GM12878 (cell line): Measurements from ENCODE around the gene NELFB. TPM values are rescaled to one million over a fixed set of nuclear protein-coding genes. Genes with fewer than 3 reads are reported as not detected.

ENCODE experiments used
- ATAC-seq: fragments of 200-7000 bp; cut with Tn5 transposase; 3 replicates; pipeline ENCODE4 v1.9.1; 2020; ENCODE audit warnings: mild to moderate bottlenecking, moderate library complexity
- BruUV-seq: library from RNA; stranded (reverse); fragments of 400-500 nt; replicated peaks from 2 replicates; lab custom pipeline; 2021; lab: Mats Ljungman, UMichigan
- CTCF ChIA-PET: fragments of 300-600 bp; sonication (Branson Sonifier 250); formaldehyde crosslinking; extraction: SDS; loops from one replicate; lab custom pipeline; 2021; ENCODE audit warnings: inconsistent platforms; lab: Yijun Ruan, JAX
- POLR2A ChIA-PET: fragments of 350-600 bp; formaldehyde crosslinking; extraction: SDS; loops from one replicate; lab custom pipeline; 2021; ENCODE audit warnings: inconsistent platforms; lab: Charles Lee
- RAD21 ChIA-PET: fragments of 300-600 bp; sonication (Branson Sonifier 250); formaldehyde crosslinking; loops from one replicate; lab custom pipeline; 2023; ENCODE audit warnings: antibody characterized with exemption; ENCODE audit not compliant: unreplicated experiment; lab: Charles Lee
- SMC1A ChIA-PET: fragments of 300-600 bp; sonication (Branson Sonifier 250); formaldehyde crosslinking; loops from one replicate; lab custom pipeline; 2023; ENCODE audit not compliant: unreplicated experiment, uncharacterized antibody; lab: Charles Lee
- DNase-seq: peaks from one replicate; pipeline ENCODE4 v3.0.0-alpha.2; 2011; ENCODE audit warnings: low read depth, low spot score
- FAIRE-seq: peaks from 3 replicates; lab custom pipeline; 2011; peaks lifted over from hg19 to GRCh38; lab: Jason Lieb, UNC
- H2AFZ ChIP-seq: 2 replicates; pipeline ENCODE4 v1.6.0; 2011; ENCODE audit warnings: low read depth, low read length, control low read depth; ENCODE audit not compliant: control insufficient read depth
- H3K27ac ChIP-seq: 2 replicates; pipeline ENCODE4 v1.5.1; 2011; ENCODE audit warnings: control low read depth; ENCODE audit not compliant: control insufficient read depth, insufficient read depth
- H3K27me3 ChIP-seq, 2 experiments: replicated peaks in 1 of 2; 2 replicates each; pipeline versions ENCODE4 v1.6.0 to v1.6.1; 2011; ENCODE audit warnings: low read length in 1 of 2; ENCODE audit not compliant: control insufficient read depth in 2 of 2, insufficient read depth in 2 of 2
- H3K36me3 ChIP-seq, 2 experiments: 2 replicates each; pipeline ENCODE4 v1.5.1; 2011; ENCODE audit warnings: low read length in 1 of 2; ENCODE audit not compliant: control insufficient read depth in 2 of 2, insufficient read depth in 2 of 2
- H3K4me1 ChIP-seq: 2 replicates; pipeline ENCODE4 v1.6.1; 2011; ENCODE audit warnings: mild to moderate bottlenecking, low read length, moderate library complexity, mixed read lengths; ENCODE audit not compliant: control insufficient read depth, insufficient read depth
- H3K4me2 ChIP-seq: 2 replicates; pipeline ENCODE4 v1.6.0; 2011; ENCODE audit warnings: control low read depth; ENCODE audit not compliant: control insufficient read depth, insufficient read depth
- H3K4me3 ChIP-seq: fragments of 200-600 bp; sonication (generic); 2 replicates; pipeline ENCODE4 v1.5.1; 2016
- H3K79me2 ChIP-seq: 2 replicates; pipeline ENCODE4 v1.6.0; 2011; ENCODE audit warnings: low read length; ENCODE audit not compliant: control insufficient read depth, insufficient read depth
- H3K9ac ChIP-seq: 2 replicates; pipeline ENCODE4 v1.8.0; 2011; ENCODE audit warnings: low read length, control low read depth, mixed read lengths; ENCODE audit not compliant: control insufficient read depth, insufficient read depth
- H3K9me3 ChIP-seq: replicated peaks from 3 replicates; pipeline ENCODE4 v1.5.1; 2011; ENCODE audit warnings: mild to moderate bottlenecking, low read length; ENCODE audit not compliant: control insufficient read depth, insufficient read depth
- H4K20me1 ChIP-seq: 2 replicates; pipeline ENCODE4 v1.6.0; 2011; ENCODE audit not compliant: control insufficient read depth, insufficient read depth
- NFYB ChIP-seq: IDR thresholded peaks from 2 replicates; pipeline ENCODE4 v1.6.1; 2011; ENCODE audit warnings: low read depth, mild to moderate bottlenecking, low read length, improper control_type of control experiment, moderate library complexity; ENCODE audit not compliant: insufficient read depth
- POLR2A ChIP-seq: IDR thresholded peaks from 2 replicates; pipeline ENCODE4 v1.6.1; 2011; ENCODE audit warnings: low read depth, mild to moderate bottlenecking, low read length
- POLR2AphosphoS5 ChIP-seq: IDR thresholded peaks from 2 replicates; pipeline ENCODE4 v1.6.1; 2011; ENCODE audit warnings: mild to moderate bottlenecking, low read length, inconsistent platforms
- RAD51 ChIP-seq: fragments of 450-650 bp; IDR thresholded peaks from 2 replicates; pipeline ENCODE4 v1.6.1; 2016; ENCODE audit warnings: moderate library complexity, mild to moderate bottlenecking, inconsistent platforms
- RUNX3 ChIP-seq: IDR thresholded peaks from 2 replicates; pipeline ENCODE4 v1.6.1; 2012; ENCODE audit warnings: low read length, inconsistent platforms
- WGBS: methylation state at CpG from one replicate; pipeline ENCODE4 v1.1.6; 2016; ENCODE audit warnings: low lambda C conversion rate; ENCODE audit not compliant: insufficient replicate concordance, insufficient coverage; ENCODE audit errors: missing lambda C conversion rate; 5-methylcytosine and 5-hydroxymethylcytosine counted together
- in situ Hi-C: fragments of 300-500 bp; cut with MboI; formaldehyde crosslinking; loops from 9 replicates; pipeline ENCODE4 v1.14.3; 2018; ENCODE audit warnings: mixed read lengths
- intact Hi-C: fragments of 100-400 bp; cut with micrococcal nuclease; formaldehyde crosslinking; loops from one replicate; pipeline ENCODE4 v1.14.2; 2022; ENCODE audit not compliant: unreplicated experiment
- polyA plus RNA-seq, 11 experiments: library from polyadenylated mRNA; depleted of rRNA in 4 of 11; unstranded in 6 of 11; stranded (reverse) in 5 of 11; fragments of >200 nt; fragmentation: Nextera tagmentation in 4 of 11; fragmentation: Illumina TruSeq in 1 of 11; extraction: Ambion mirVana in 4 of 11; extraction: Trizol in 1 of 11; gene quantifications; 1 replicate in 1 of 11; 2 replicates in 10 of 11; pipeline versions ENCODE4 v1.2.1 to v1.2.3, GENCODE V29; 2011 to 2016; ENCODE audit warnings: inconsistent platforms in 2 of 11, missing spikeins in 2 of 11, low read depth in 1 of 11
- total RNA-seq, 4 experiments: library from RNA; depleted of rRNA in 3 of 4; stranded (reverse); fragments of >200 nt in 3 of 4; fragmentation: Illumina TruSeq in 1 of 4; extraction: Trizol in 1 of 4; gene quantifications; 2 replicates each; pipeline versions ENCODE4 v1.2.1 to v1.2.3, GENCODE V29; 2013 to 2021

NELFB gene
- total and polyA plus RNA-seq, 10 of the 15 experiments (the other 5 are each of a cell fraction or from before 2014, with no cell fraction given): 0.19 to 63.4 (median 30.9) TPM

DNA sequence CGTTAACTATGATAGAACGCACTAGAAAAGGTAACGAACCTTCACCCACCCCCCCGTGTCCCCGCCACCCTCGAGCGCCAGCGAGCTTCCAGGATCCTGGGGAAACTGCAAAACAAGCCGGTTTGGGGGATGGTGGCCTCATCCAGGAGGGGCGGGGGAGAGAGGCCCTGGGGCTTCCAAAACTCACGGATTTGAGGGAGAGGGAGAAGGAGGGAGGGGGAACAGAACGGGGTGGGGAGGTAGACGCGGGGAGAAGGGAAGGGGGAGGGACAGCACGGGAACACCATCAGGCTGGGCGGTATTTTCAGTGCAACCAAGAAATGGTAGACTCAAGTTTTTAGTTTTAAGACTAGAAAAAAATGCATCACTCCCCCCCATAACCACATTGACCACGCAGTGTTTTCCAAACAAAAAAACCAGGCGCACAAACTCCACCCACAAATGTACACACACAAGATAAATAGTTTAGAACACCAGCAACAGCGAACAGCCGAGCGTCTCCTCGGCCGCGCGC, 45.5 kb downstream of the NELFB start:
- intact Hi-C loops: loop anchor here (5.0 kb wide), 1 partner anchor 122 kb away; the partner anchor contains the start of genes EXD3 and NOXA1
- Histone ChIP-seq H3K9ac (peak overlapping the region; percentile 60), H3K9me3 (no peaks in the 10 kb centered on the region), H3K27ac (no peak overlapping the region), H3K4me2 (peak overlapping the region; percentile 77), H2AFZ (peak overlapping the region; percentile 44; the same call in 1 of the 2 replicates), H3K4me1 (peaks cover 28% of the 10 kb centered on the region), H3K36me3 (no peaks in the 10 kb centered on the region), H3K27me3 (no peaks in the 10 kb centered on the region; a peak in 1 of 4 replicates), H4K20me1 (no peaks in the 10 kb centered on the region), H3K79me2 (no peaks in the 10 kb centered on the region; the same call in 1 of the 2 replicates), H3K4me3 (peak overlapping the region; percentile 70)
- BruUV-seq: no TSS peak
- POLR2A ChIA-PET: interaction anchor here (0.7 to 2.2 kb wide), 2 partner anchors 16 to 671 kb away, joined by 3 to 19 read pairs; no protein-coding TSS in a partner anchor
- FAIRE-seq (no peak), DNase-seq (no peak), ATAC-seq (no peak)
- TF ChIP-seq RAD51: no peak
- TF ChIP-seq POLR2AphosphoS5: no peak
- TF ChIP-seq POLR2A: 0 out of 2 replicates have a peak, but pooled peaks have one; percentile 4
- TF ChIP-seq RUNX3: peak; percentile 38
- no peak for TF ChIP-seq NFYB
- WGBS: 23% methylated on average over 20 of the region's 25 CpGs
- RAD21 ChIA-PET: interaction anchor here (0.9 to 2.1 kb wide), 3 partner anchors 16 to 144 kb away, joined by 3 to 20 read pairs (median 6); partner anchors contain the start of gene TUBB4B
- CTCF ChIA-PET: interaction anchor here (0.6 to 2.5 kb wide), 3 partner anchors 10 to 15 kb away, joined by 3 to 5 read pairs (median 5); no protein-coding TSS in a partner anchor
- in situ Hi-C loops: no loop called here
- SMC1A ChIA-PET: no interaction called here
